ENCODE data around the gene DTNBP1. TPM values are rescaled to one million over a fixed set of nuclear protein-coding genes. Genes with fewer than 3 reads are reported as not detected.

Gene DTNBP1
- polyA plus RNA-seq, 10 donors: 12.2 to 21.5 (median 17.7) TPM

DNA sequence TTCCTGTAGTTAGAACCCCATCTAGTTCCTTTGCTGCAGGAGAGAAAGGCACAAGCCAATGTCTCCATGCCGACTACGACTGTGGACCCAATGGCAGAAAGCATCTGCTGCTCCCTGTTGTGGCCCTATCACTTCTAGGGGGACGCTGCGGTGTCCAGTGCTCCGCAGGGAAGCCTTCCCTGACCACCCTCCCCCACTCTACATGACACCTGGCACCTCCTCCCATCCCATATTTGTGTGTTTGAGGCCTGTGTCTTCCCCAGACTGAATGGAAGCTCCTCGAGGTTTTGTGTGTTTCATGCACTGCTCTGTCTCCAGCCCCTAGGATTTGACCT, 159.5 kb downstream of the DTNBP1 start:
- DNase-seq: no peak

DNA sequence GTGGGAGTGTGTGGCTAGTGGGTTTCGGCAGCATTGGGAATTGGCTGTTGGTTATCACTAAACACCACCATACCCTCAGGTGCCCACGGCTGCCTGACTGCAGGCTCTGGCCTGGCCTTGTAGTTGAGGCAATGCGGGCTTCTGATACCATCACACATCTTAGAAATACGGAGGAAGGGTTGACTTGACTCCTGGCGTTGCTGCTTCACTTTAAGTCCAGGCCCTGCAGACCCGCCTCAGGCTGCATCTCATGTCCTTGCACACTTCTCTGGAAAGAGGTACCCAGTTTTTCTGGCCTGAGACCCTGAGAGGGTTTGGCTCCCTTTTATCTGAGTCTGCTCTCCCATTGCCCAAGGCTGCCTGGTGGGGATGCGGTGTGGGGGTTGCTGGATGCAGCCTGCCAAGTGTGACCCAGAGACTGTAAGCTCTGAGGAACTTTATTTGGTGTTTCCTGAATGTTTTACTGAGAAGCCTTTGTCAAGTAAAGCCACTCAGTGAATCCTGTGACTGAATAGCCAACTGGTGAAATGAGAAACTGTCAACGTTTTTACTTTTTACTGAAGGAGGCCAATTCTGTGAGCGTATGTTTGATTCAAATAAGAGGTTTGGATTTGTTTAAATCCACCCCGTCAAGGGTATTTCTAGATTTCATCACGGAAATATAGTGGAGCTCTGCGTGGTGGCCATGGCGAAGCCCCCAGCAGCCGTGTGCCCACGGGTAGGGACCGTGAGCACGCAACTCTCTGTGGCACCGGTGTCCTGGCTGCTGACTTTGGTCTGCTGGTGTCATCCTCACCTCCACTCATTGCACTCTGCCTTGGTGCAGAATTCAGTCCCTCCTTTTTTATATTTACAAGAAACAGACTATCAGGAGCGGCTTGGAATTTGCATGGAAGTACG, 160.1 kb downstream of the DTNBP1 start:
- peak in 1 of 3 donors; percentile 37 for DNase-seq

DNA sequence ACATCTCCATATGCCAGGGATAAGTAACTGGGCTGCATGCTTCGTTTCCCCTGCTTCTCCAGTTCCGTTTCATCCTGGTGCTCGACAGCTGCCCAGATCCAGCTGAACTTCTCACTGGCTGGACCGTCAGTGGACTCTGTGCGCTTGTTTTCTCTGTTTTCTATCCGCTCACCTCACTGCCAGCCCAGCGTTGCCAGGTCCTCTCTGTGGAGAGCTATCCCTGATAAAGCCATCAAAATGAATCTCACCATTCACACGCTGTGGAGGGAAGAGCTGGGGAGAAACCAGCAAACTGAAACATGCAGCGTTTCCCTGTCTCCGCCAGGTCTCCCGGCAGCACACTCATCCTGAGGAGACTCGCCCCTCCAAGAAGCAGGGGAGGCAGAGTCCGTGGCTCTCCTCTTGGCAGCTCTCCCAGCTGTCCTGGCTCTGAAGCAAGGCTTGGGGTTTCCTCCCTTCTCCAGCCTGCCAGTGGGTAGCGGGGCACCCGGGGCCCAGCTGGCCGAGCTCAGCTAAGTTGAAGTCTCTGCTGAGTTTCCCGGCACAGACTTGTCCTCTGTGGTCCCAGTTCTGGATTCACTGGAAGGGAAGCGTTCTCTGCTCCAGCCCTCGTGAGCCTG, 160.9 kb downstream of the DTNBP1 start:
- peak in 2 of 3 donors; percentile 55 to 71 for DNase-seq

DNA sequence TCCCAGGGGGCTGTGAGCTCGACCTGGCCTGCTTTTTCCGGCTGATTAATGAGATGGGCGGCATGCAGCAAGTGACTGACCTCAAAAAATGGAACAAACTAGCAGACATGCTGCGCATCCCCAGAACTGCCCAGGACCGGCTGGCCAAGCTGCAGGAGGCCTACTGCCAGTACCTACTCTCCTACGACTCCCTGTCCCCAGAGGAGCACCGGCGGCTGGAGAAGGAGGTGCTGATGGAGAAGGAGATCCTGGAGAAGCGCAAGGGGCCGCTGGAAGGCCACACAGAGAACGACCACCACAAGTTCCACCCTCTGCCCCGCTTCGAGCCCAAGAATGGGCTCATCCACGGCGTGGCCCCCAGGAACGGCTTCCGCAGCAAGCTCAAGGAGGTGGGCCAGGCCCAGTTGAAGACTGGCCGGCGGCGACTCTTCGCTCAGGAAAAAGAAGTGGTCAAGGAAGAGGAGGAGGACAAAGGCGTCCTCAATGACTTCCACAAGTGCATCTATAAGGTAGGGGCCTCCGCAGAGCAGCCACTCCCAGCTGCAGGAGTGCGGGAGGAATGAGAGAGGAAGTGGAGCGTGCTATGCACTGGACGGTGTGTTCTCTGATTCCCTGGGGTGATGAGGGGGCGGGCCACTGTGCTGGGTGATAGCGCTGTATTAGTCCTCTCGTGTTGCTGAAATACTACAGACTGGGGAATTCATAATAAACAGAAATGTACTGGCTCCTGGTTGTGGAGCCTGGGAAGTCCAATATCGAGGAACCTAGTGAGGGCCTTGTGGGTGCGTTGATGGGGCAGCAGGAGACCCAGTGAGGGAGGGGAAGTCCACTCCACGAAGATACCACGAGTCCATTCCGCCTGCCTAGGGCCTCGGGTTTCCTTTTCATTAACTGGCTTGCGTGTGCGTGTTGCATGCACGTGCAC, 161.7 kb downstream of the DTNBP1 start:
- no peak for DNase-seq

DNA sequence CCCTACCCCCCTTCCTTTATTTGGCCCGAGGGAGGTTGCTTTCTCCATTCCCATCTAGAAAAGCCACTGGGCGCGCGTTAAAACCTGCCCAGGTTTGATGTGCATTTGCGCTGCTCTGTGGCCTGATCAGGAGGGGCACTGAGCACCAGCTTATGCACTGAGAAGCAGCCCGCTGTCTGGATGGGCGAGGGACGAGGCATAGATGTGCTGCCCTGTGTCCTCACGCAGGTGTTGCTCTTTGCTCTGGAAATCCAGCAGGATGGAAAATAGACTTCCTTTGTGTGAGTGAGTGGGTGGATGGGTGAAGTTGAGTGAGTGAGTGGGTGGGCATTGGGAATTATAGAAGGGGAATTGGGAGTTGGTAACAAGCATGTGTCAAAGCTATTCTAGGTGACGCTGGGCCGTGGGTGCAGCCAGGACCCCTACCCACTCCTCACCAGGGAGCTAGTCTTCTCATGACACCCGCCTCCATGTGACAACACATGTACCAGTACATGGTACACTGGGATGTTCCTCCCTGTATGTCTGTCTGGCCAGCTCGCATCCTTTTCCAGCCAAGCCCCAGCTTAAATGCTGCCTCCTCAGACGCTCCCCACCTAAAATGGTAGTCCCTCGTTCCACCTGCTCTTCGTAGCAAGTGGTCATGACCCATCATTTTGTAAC, 162.6 kb downstream of the DTNBP1 start:
- DNase-seq: no peak

DNA sequence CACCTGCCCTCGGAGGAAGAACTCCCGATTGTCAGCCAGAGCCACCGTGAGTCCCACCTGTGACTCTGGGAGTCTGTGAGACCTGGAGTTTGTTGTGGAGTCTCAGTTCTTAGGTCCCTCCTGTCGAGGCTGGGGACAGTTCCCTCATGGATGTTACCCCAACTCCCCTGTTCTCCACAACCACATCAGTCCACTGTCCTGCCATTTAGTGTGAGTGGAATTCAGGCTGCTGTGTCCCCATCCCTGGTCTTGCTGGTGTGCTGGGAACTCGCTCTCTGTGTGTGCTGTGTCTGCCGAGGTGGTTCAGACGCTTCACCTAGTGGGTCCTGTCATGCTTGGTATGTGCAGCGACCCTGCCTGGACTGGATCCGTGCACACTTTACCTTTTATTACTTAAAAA, 163.2 kb downstream of the DTNBP1 start:
- DNase-seq: no peak

DNA sequence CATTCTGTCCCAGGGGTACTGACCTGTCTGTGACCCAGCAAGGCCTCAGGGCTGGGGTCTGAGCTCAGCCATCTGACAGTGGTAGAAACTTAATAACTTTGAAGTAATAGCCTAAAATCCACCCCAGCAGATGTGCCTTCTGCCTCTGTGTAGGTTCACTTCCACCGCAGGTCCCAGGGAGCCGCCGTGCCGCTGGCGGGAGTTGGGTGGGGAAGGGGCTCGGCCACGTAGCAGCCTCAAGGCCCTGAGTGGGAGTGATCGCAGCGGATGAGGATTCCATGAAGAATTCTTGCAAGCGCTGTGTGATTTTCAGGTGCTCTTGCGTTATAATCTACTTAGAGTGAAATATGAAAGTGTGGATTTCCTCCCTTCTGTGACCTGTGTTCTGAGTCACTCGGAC, 163.7 kb downstream of the DTNBP1 start:
- DNase-seq: no peak

DNA sequence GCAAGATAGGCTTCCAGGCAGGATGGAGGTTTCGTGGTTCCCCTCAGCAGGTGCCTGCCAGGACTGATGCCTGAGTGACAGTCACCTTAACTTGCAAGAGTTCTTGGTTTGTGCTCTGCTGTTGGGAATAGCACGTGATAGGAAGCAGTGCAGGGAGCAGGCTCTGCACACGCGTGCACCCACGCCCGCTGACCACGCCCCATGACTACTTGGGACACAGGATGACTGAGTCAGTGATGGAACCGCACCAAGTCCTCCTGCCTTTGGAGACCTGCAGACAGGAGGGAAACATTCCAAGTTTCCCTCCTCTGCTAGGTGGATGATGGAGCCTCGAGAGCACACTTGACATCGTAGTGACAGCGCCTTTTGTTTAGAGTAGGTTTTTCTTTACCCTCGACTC, 164.2 kb downstream of the DTNBP1 start:
- DNase-seq: no peak

DNA sequence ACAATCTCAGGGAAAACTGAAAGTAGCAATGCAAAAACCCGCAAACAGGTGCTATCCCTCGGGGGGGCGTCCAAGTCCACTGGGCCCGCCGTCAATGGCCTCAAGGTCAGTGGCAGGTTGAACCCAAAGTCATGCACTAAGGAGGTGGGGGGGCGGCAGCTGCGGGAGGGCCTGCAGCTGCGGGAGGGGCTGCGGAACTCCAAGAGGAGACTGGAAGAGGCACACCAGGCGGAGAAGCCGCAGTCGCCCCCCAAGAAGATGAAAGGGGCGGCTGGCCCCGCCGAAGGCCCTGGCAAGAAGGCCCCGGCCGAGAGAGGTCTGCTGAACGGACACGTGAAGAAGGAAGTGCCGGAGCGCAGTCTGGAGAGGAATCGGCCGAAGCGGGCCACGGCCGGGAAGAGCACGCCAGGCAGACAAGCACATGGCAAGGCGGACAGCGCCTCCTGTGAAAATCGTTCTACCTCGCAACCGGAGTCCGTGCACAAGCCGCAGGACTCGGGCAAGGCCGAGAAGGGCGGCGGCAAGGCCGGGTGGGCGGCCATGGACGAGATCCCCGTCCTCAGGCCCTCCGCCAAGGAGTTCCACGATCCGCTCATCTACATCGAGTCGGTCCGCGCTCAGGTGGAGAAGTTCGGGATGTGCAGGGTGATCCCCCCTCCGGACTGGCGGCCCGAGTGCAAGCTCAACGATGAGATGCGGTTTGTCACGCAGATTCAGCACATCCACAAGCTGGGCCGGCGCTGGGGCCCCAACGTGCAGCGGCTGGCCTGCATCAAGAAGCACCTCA, 166.3 kb downstream of the DTNBP1 start:
- no peak for DNase-seq

DNA sequence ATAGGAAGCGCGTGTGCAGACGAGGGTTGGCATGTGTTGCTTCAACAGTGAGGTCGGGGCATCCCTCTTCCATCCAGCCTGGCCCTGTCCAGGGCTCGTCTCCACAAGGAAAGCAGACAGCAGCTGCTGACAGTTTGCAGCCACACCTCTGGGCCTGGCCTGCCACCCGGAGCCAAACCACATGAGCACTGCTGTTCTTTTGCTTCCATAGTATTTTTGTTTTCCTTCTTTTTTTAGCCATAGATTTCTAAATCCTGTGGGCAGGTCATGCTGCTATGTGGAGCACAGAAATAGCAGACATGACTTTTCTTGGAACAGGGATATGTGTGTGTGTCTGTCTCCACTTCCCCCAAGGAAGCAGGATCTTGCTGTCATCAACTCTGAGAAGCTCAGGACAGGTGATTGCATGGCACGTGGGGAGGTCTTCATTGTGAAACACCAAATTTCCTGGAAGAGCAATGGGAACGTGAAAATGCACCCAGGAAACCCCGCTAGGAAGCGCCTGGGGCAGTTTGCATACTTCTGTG, 167.4 kb downstream of the DTNBP1 start:
- peak in 1 of 3 donors; percentile 51 for DNase-seq

DNA sequence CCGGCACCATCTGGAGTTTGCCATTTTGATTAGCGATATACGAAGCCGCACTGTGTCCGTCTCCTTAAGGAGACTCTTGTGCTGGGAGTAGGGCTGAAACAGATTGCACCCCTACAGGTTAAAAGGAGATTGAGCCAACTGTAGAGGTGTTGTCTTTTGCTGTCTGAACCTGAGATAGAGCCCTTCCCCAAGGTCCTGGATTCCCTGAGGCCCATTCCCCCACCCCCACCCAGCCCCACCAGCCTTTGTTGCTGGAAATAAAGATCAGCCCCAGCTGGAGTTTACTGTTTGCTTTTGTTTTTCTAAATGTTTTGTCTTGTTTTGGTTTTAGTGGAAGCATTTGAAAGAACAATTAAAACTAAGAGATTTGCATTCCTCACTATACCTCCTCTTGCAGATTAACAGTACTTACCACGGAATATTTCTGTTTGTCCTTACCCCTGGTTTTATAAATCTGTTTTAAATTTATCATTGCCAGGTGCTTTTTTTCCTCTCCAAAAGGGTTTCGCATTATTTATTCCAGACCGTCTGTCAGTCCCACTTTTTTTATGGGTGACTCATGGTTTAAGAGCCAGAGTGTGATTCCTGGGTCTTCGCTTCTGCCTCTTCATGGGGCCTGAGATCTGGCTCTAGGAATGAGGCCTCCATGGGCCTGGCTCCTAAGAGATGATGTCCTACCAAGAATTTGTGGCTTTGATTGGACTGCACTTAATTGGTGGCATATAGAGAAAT, 169.2 kb downstream of the DTNBP1 start:
- DNase-seq: no peak

DNA sequence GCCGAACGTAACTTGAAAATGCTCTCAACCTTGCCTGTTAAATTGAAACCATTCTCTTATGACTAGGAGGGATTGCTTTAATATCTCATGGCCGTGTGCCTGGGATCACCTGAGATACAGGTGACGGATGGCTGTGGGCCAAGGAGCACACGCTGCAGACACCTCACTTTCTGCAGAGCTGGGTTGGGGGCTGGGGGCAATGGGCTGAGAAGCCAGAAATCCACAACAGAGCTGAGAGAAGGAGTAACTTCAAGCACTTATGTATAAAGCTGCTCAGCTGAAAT, 170.9 kb downstream of the DTNBP1 start:
- DNase-seq: no peak

DNA sequence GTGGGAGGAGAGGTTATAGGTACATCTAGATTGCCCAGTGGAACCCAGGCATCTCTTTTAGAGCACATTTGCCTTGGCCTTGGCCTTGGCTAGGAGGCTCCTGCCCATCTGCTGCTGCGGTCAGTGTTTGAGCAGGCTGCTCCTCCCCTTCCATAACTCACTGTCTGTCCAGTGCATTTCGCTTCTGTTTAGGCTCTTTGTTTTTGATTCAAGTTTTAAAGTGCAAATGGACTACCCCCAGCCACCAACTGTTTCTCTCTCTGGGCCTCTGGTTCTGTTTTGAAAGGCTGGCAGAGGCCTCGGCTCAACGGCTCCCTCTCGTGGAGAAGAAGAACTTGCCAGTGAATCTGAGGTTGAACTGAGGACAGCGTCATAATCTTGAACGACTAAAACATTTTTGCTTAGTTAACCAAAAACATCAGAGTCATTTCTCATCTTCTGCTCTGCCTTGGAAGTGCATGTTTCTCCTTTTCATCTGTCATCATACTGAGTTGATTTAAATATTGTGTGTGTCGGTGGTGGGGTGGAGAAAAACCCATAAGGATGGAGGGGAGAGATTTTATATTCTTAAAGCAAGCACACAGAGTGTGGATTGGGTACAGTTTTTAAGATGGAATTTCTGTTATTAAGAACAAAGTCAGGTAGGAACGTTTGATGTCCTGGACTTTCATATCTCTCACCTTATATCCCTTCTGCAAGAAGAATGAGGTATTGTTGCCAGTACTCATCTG, 171.4 kb downstream of the DTNBP1 start:
- peak; percentile 66 to 85 (median 79) for DNase-seq

DNA sequence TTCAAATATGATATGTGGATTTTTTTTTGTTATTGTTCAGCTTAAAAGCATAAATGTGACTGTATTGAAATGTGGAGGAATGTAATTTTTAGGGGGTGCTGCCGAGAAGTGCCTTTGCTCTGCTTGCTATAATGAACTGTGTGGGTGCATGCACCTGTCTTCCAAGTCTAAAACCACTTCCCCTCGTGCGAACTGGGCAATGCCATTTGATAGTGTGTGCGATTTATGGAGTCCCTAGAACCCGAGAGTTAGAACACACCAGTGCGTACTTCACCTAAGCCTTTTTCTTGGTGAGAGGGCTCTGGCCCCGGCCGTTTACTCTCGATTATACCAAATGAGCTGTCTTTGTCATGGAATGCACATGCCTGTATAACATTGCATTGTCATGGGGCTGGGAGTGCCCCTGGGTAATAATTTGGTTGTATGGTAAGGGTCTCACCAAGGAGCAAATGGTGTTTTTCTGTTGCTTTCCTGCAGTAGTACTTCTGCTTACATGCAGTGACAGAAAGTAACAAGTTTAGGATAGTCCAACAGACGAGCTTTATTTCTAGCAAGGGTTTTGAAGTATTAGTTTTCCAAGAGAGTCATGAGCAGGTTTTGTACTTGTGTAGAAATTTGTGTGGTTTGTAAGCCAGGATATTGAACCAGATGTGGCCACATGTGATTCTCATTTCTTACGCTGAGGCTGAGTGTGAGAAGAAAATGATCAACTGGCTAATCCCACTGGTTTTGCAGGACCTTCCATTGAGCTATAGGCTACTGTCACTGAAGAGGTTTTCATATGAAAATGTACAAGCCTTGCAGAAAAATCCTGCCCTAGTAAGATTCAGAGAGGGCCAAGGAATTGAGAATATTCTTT, 172.4 kb downstream of the DTNBP1 start:
- peak in 1 of 3 donors; percentile 29 for DNase-seq

DNA sequence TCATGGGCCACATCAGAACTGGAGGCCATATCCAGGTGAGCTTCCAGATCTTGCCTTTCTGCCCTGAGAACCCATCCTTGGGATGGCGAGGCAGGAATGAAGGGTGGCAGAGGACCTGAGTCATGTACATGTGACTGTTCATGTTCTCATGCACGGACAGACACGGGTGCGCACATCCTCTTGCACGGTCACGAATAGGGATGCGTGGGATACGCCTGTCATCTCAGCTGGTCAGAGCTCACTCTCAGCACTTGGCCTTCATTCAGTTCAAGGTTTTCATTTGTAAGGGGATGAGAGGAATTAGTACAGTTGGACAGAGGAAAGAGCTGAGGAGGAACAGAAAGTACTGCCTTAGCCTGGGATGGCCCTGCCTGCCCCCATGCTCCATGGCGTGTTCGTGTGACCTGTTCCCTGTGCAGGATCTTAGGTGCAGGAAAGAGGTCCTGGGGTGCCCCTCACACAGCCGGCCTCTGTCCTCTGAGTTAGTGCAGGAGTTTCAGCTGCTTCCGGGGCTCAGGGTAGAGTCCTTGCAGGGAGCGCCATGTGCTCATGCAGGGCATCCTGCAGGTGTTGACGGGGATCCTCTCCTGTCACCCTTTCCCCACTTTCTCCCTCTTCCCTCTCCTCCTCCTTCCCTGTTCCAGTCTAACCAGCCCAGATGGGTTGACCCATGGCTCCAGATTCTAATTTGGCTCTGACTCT, 173.4 kb downstream of the DTNBP1 start:
- DNase-seq: no peak

DNA sequence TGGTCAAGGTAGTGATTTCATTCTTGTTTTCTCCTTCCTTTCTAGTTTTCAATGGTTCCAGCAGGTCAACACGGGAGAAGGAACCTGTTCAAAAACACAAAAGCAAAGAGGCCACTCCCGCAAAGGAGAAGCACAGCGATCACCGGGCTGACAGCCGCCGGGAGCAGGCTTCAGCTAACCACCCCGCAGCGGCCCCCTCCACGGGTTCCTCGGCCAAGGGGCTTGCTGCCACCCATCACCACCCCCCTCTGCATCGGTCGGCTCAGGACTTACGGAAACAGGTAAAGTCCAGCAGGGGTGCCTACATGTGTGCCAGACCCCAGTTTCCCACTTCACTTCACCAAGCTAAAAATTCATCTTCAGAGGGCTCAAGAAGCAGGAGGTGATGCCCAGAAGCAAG, 175.6 kb downstream of the DTNBP1 start:
- no peak for DNase-seq

DNA sequence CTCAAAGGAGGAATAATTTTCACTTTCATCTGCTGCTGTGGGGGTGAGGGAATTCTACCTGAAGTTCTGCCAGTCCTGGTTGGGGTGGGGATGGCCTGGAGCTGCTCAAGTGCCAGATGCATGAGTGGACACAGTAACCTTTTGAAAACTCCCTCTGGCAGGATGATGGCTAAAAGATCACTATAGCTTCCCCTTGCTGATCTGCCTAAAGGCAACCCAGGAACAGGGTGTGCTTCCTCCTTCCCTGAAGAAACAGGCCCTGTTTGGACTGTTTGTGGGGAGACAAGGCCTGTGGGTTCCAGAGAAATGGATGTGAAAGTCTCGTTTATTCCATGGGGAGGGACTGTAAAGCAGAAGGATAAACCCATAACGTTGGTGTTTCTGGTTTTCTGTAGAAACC, 176.9 kb downstream of the DTNBP1 start:
- DNase-seq: no peak

DNA sequence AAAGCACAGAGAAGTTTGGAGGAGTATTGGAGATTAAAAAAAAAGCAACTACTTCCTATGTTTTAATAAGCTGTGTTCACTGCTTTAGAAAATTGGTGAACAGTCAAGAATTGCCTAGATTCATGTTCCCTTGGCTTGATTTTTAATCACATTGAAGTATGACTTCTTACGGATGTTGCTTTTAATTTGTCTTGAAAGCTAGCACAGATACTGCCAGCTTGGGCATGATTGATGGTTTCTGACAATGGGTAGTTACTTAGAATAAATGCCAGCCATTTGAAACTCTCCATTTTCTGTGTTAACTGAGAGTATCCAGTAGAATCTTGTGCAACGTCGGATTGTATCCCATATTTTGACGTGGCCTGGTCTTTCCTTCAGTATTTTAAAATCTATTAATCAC, 178.0 kb downstream of the DTNBP1 start:
- no peak for DNase-seq

Data from muscle of back (tissue), 11 donors.